Astrocyte of the hippocampus (primary cell): ENCODE results near the gene SDR42E2.
"Not testable (repeated sequence)": the region's sequence is repeated elsewhere in the genome, so short reads cannot be mapped to it uniquely, and the experiment has no call there.

Experiments used
- DNase-seq: peaks from one replicate; pipeline ENCODE4 v3.0.0; 2011; ENCODE audit warnings: low read depth, low spot score

Gene SDR42E2

GRCh38 chr16:22161999-22162655 is at the start of gene SDR42E2:
Gene SDR42E2, plus strand, starts transcription at chr16:22162506. Its CDS starts 3,077 bp downstream, at chr16:22165583.
- DNase-seq, result peak; percentile 7

GRCh38 chr16:22116095-22116700 is 46.1 kb upstream of the SDR42E2 start:
- DNase-seq, result no peak

- no peak for DNase-seq
Observed at GRCh38 chr16:22117609-22118008, 44.7 kb upstream of the SDR42E2 start.

GRCh38 chr16:22120440-22120839 is 41.9 kb upstream of the SDR42E2 start:
- no peak for DNase-seq

- DNase-seq, result no peak
Observed at GRCh38 chr16:22122239-22122638, 40.1 kb upstream of the SDR42E2 start.

GRCh38 chr16:22123146-22123545 is 39.2 kb upstream of the SDR42E2 start:
- DNase-seq, result no peak

GRCh38 chr16:22123759-22124490 is 38.4 kb upstream of the SDR42E2 start:
- DNase-seq, result no peak

GRCh38 chr16:22124583-22125284 is 37.6 kb upstream of the SDR42E2 start:
- no peak for DNase-seq

GRCh38 chr16:22126037-22126558 is 36.2 kb upstream of the SDR42E2 start:
- DNase-seq, result no peak

- DNase-seq, result not testable (repeated sequence)
Observed at GRCh38 chr16:22128537-22128936, 33.8 kb upstream of the SDR42E2 start.

- no peak for DNase-seq
Observed at GRCh38 chr16:22130528-22130927, 31.8 kb upstream of the SDR42E2 start.

GRCh38 chr16:22132801-22133200 is 29.5 kb upstream of the SDR42E2 start:
- no peak for DNase-seq

GRCh38 chr16:22138482-22138881 is 23.8 kb upstream of the SDR42E2 start:
- no peak for DNase-seq

- no peak for DNase-seq
Observed at GRCh38 chr16:22139008-22139407, 23.3 kb upstream of the SDR42E2 start.

- no peak for DNase-seq
Observed at GRCh38 chr16:22139732-22140131, 22.6 kb upstream of the SDR42E2 start.

GRCh38 chr16:22141767-22142166 is 20.5 kb upstream of the SDR42E2 start:
- no peak for DNase-seq

- DNase-seq, result no peak
Observed at GRCh38 chr16:22144520-22144919, 17.8 kb upstream of the SDR42E2 start.

- no peak for DNase-seq
Observed at GRCh38 chr16:22147853-22148252, 14.5 kb upstream of the SDR42E2 start.

GRCh38 chr16:22151246-22151998 is 10.9 kb upstream of the SDR42E2 start:
- DNase-seq, result no peak

- DNase-seq, result no peak
Observed at GRCh38 chr16:22152316-22152715, 10.0 kb upstream of the SDR42E2 start.

- not testable (repeated sequence) for DNase-seq
Observed at GRCh38 chr16:22153078-22153477, 9.2 kb upstream of the SDR42E2 start.
